Measurements from ENCODE around the gene L3MBTL4. TPM values are rescaled to one million over a fixed set of nuclear protein-coding genes. Genes with fewer than 3 reads are reported as not detected.

The L3MBTL4 gene
- total RNA-seq, 1 donor from 2014 or later = 8.5 TPM

DNA sequence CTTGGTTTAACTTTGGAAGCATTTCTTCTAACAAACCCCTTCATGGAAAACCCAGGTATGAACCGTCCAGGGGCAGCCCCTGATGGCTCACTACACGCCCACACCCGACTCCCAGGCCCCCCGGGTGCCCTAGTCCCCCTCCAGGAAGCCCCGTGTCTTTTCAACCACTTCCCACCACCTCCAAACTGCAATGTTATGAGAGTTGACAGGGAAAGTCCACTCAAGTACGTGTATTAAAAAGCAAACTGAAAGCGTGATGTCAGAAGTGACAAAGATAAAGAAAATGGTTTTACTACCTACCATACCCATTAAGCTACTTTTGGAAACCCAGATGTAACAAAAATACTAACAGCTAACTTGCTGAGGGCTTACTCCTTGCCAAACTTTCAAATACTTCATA lies 51.5 kb downstream of the L3MBTL4 start:
- no peak for DNase-seq (ENCODE audit: low spot score)

GRCh38 chr18:6362559-6363129 lies 52.1 kb downstream of the L3MBTL4 start:
- DNase-seq (ENCODE audit: low spot score) = no peak

DNA sequence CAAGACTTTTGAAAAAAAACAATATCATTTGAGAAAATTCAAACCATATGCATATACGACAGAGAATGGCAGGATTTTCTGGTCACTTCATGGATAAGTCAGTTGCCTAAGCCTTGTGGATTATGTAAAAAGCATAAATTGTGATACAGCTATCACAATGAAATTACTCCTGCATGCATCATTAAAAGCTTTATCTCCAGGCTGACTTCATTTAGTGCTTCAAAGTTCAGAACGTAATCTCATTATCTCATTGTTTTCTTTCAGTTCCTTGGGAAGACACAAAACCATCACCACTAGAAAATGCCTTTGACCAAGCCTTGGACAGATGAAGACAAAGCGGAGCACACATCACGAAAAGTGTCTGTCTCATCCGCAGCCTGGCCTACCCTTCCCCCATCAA lies 57.0 kb downstream of the L3MBTL4 start:
- no peak for DNase-seq (ENCODE audit: low spot score)

DNA sequence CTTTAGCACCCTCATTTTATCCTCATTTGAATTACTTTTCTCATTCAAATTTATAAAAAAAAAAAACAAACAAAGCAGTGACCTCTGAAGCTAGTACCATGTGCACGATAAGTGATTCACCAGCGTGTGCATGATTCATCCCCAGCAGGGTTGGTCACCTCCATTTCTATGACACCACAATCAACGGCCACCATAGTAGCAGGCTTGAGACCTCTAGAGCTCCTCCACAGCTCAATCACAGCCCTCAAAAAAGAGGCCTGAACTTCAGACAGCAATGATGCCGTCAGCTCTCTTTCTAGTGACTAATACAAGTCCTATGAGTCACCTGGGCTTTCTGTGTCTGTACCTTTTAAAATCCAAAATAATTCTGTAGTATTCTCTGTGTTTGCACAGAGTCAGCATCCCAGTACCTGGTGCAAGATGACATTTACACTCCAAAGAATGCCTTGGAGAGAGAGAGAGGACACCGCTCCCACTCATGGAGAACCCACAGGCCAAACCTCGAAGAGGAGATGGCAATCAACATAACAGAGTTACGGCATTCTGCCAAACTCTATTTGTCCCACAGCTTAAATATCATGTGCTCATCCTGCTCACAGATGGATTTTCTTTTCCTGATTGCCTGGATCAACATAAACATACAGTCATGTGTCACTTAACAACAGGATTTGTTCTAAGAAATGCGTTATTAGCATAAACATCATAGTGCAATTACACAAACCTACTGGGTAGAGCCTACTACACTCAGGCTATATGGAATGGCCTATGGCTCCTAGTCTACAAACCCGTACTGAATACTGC lies 58.7 kb downstream of the L3MBTL4 start:
- DNase-seq (ENCODE audit: low spot score) = no peak

DNA sequence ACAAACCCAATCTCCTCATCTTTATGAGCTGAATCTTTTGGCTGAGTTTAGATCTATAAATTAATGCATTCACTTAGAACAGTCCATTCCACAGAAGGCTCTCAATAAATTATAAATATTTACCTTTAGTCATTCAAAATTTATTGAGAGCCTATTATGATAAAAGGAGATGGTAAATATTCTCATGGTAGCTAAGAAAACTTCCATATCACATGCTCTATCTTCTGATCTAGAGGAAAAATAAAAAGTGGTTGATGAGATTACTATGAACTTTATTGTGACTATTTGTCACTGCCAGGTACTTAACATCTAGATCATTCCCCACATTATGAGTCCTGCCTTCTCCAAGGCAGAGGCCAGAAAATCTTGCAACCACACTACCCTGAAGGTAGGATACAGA lies 62.4 kb downstream of the L3MBTL4 start:
- no peak for DNase-seq (ENCODE audit: low spot score)

- no peak for DNase-seq (ENCODE audit: low spot score)
Observed at GRCh38 chr18:6342990-6343389, 71.7 kb downstream of the L3MBTL4 start.

DNA sequence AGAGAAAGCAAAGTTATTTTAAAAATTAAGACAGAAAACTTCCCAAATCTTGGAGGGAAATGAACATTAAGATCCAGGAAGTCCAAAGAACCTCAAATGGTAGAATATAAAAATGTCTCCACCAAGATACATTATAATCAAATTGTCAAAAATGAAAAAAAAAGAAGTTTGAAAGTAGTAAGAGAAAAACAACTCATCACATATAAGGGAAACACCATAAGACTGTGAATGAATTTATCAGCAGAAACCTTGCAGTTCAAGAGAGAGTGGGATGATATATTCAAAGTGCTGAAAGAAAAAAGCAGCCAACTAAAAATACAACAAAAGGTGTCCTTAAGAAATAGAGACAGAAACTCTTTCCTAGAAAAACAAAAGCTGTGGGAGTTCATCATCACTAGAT lies 73.0 kb downstream of the L3MBTL4 start:
- no peak for DNase-seq (ENCODE audit: low spot score)

- no peak for DNase-seq (ENCODE audit: low spot score)
Observed at GRCh38 chr18:6341303-6341702, 73.4 kb downstream of the L3MBTL4 start.

GRCh38 chr18:6340121-6340520 lies 74.6 kb downstream of the L3MBTL4 start:
- DNase-seq (ENCODE audit: low spot score) = no peak

DNA sequence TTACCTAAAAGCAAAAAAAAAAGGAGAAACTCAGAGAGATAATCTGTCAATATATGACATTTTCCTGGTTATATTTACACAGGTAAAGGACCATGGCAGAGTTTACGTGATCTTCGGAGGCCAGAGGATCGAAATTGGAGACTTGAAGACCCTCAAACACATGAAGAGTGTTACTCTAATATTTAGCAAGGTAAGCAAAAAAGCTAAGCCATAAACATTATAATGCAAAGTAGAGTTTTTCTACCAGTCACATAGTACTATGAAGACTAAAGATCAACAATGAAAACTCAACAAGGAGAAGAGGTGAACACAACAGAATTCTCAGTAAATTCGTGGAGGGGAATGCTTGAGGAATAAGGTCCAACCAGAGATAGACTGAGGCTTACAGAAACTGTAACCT lies 78.5 kb downstream of the L3MBTL4 start:
- DNase-seq (ENCODE audit: low spot score) = no peak

DNA sequence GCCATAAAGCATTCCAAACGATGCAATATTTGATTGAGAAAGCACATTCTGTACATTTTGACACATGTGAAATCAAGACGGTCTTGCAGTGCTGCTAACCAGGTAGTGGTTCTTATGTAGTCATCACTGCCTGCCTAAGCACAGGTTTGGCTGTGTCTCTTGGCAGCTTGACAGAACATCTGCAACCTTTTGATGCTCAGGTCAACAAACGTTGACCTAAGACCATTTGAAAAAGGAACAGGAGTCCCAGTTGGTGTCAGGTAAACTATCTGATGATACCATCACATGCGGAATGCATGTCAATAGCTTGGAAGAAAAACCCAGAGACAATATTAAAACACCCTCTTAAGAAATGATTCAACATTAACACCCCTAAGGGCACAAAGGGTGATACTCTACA lies 80.7 kb downstream of the L3MBTL4 start:
- no peak for DNase-seq (ENCODE audit: low spot score)

DNA sequence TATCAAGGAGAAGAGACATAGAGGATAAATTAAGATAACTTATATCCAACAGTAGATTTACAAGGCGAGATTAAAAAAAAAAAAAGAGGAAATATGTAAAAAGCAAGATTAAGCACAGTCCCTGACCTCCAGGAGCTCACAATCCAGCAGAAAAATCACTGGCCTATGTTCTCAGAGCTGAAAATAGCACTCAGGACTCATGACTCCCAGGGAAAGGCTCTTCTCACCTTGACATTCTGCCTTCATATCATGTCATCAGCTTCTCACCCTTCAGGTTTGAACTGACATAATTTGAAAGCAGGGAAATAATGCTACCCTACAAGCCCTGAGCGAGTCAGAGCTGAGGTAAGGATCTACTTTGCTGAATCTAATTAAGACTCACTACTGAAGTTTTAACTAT lies 82.8 kb downstream of the L3MBTL4 start:
- DNase-seq (ENCODE audit: low spot score) = no peak

DNA sequence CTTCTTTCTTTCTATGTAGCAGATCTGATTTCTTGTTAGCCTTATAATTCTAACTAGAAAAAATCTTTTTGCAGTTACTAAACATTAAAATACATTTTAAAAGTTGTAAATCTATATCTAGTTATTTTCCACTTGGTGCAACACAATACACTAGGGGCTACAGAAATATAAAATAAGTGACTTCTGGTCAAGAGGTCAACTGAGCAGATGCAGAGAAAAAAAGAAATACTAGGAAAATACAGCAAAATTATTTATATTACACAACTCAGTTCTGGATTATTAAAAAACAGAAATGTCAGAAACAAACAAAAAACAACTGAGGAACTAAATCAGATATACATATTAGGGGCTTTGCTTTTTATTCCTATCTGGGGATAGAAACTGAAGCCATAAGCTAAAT lies 83.9 kb downstream of the L3MBTL4 start:
- DNase-seq (ENCODE audit: low spot score) = no peak

DNA sequence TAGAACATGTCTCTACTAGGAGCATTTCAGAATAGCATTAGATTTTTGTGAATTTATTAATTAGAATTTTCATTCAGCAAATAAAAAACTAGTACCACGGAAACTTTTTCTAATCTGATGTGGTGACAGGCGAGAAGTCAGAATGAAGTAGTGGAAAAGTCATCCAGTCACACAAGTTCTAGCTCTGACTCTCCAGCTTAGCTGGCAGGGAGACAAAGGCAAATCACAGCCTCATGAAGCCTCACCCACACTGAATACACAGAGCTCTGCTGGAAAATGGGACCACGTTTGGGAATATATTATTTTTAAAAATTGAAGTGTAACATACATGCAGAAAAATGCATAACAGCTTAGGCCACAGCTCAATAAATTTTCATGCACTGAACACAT lies 86.1 kb downstream of the L3MBTL4 start:
- DNase-seq (ENCODE audit: low spot score) = no peak

DNA sequence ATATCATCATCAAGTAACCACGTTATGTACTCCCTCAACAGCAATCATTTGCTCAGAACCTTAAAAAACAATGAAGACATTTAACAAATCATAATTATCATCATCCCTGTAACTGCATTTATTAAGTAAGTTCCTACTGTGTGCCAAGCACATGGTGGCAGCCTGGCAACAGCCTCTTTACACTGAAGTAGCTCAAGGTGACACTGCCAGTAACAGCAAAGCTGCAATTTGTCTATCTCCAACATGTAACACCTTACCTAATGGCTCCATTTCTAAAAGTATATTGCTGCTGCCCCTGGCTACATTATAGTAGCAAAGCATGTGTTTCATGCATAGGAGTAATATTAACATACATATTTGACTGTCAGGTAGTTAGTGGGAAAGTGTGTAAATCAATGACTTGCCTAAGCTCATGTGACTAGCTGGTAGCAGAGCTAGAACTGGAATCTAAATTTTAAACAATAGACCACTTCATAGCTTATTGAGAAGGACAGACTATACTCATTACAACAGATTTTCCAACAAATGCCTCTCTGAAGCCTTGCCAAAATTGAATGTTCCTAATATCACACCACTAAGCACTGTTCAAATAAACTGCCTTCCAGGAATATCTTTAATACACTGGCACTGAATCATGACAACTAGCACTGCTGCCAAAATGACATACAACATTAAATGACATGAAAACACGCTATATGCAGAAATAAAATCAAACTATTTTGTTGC lies 86.7 kb downstream of the L3MBTL4 start:
- DNase-seq (ENCODE audit: low spot score) = no peak

DNA sequence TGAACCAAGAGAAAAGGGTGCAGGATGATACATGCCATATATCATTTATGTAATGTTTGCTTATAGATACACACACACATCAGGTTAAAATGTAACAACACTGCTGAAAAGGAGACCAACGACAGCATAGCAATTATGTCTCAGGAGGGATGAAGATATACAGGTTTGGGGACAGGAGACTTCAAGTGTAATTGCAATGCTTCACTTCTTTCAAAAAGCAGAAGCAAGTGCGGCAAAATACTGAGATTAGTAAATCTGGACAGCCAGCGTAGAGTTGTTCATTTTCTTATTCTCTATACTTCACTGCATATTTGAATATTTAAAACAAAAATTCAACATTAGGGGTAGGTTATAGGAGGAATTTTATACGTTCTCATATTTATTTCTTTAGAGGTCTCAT lies 87.2 kb downstream of the L3MBTL4 start:
- DNase-seq (ENCODE audit: low spot score) = no peak

GRCh38 chr18:6326566-6326965 lies 88.1 kb downstream of the L3MBTL4 start:
- DNase-seq (ENCODE audit: low spot score) = no peak

- no peak for DNase-seq (ENCODE audit: low spot score)
Observed at GRCh38 chr18:6323319-6323889, 91.3 kb downstream of the L3MBTL4 start.

DNA sequence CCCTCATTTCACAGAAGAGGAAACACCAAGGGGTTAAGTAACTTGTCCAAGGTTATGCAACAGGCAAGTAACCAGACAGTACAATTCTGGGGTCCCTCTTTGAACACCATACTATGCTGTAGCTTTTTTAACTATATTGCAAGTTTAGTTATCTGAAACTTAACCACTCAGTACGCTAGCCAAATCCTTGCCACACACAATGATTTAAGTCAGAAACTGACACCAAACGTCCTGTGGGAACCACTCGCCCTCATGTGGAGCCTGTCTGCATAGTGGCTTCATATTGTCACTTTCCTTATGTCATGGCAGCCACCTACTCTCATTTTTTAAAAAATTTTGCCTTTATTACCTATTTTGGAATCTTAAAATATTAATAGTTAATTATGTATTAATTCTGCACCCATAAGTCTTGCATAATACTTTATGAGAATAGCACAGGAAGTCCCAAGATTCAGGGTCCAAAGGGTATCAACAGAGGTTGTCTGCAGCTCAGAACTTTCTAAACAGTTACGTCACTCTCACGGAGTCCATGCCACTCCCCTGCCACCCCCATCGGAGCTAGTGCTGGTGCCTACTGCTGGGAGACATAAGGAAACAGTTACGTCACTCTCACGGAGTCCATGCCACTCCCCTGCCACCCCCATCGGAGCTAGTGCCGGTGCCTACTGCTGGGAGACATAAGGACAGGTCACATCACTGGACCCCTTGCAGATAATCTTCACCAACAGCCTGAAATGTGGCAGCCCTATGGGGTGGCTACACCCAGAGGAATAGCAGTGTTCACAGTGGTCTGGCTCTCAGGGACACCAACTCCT lies 99.0 kb downstream of the L3MBTL4 start:
- DNase-seq (ENCODE audit: low spot score) = no peak

DNA sequence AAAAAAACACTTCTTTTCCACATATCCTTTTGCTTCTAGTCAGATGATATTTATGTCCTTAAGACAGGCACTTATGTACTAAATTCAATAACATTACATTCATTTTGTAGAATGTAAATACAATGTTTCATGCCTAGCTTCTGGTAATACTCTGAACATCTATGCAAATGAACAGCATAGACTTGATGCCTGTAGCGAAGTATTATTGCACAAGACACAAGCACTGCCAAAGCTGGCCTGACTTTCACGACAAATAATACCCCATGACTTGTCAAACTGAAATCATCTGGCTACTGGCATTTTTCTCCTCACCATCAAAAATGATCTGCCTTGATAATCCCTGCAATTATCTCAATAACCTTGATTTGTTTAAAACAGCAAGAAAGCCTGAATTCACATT lies 101.3 kb downstream of the L3MBTL4 start:
- DNase-seq (ENCODE audit: low spot score) = no peak

GRCh38 chr18:6311456-6312215 lies 103.1 kb downstream of the L3MBTL4 start:
- no peak for DNase-seq (ENCODE audit: low spot score)
